GM21515 (cell line): ENCODE results near the gene FBN3.
"Not testable (repeated sequence)": the region's sequence is repeated elsewhere in the genome, so short reads cannot be mapped to it uniquely, and the experiment has no call there.

Experiments used
- ATAC-seq: cut with Tn5 transposase; IDR thresholded peaks from one replicate; pipeline ENCODE4 v1.9.1; 2021; ENCODE audit not compliant: unreplicated experiment

Gene FBN3

GRCh38 chr19:8149261-8150094, at the start of gene FBN3:
FBN3 (minus strand) TSS chr19:8149592; CDS start chr19:8147480, 2,112 bp downstream.
- no peak for ATAC-seq

DNA sequence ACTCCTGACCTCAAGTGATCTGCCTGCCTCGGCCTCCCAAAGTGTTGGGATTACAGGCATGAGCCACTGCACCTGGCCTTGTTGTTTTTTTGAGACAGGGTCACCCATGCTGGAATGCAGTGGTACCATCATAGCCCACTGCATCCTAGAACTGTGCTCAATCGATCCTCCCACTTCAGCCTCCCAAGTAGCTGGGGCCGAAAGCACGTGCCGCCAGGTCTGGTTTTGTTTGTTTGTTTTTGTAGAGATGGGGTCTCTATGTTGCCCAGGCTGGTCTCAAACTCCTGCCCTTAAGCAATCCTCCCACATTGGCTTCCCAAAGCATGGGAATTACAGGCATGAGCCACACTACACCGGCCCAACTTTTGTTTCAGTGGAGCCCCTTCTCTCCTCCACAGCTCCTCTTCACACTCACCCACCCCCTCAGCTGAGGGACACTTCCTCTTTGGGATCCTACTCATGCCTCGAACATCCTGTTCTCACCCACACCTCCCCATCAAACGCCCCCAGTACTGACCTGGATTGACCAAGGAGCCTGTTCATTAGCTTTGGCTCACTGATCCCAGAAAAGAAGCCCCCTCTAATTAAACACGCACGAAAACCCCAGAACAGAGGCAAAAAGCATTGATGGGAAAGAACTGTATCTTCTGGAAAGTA, 47.0 kb upstream of the FBN3 start:
- ATAC-seq = no peak

- no peak for ATAC-seq
Measured at GRCh38 chr19:8194528-8195267, 45.3 kb upstream of the FBN3 start.

DNA sequence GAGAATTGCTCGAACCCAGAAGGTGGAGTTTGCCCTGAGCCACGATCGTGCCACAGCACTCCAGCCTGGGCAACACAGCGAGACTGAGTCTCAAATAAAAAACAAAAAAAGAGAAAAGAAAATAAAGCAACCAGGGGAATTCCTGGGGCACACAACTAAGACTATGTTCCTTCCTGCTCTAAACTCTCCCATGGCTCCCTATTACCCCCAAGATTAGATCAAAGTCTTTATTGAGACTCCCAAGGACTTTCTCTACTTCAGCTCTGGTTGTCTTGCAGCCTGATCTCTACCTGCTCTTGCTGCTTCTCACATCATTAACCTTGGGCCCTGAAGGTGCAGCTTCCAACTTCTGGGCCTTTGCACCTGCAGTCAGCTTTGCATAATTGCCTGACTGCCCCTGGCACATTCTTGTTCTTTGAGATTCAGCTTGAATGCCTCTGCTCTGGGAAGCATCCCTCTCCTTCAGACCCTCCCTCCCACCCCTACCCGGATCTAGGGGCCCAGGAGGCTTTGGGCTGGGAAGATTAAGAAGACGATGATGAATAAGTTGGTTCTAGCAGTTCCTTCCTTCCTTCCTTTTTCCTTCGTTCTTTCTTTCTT, 42.9 kb upstream of the FBN3 start:
- ATAC-seq = no peak

DNA sequence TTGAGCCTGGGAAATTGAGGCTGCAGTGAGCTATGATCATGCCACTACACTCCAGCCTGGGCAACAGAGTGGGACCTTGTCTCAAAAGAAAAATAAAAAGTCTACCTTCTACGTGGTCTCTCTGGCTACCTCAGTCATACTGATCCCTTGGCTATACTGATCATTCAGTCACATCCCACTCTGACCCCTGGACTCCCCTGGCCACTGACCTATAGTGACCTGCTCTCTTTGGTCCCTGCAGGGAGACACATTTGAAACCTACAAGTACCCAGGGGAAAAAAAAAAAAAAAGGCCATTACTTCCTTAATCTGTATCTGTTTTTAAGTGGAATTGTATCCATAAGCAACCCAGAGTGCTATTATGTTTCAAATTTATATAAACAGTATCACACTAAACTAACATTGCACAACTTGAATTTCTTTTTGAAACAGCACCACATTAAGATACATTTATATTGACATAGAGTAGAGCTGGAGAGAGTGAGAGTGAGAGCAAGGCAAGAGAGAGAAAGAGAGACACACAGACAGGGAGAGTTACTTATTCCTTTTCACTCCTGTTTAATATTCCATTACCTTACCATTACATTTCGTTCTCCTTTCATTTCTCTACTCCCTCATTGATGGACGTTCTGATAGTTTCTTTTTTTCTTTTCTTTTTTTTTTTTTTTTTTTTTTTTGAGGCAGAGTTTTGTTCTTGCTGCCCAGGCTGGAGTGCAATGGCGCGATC, 36.1 kb upstream of the FBN3 start:
- ATAC-seq = no peak

GRCh38 chr19:8184274-8184673, 34.9 kb upstream of the FBN3 start:
- ATAC-seq = no peak

- no peak for ATAC-seq
Measured at GRCh38 chr19:8180018-8180417, 30.6 kb upstream of the FBN3 start.

DNA sequence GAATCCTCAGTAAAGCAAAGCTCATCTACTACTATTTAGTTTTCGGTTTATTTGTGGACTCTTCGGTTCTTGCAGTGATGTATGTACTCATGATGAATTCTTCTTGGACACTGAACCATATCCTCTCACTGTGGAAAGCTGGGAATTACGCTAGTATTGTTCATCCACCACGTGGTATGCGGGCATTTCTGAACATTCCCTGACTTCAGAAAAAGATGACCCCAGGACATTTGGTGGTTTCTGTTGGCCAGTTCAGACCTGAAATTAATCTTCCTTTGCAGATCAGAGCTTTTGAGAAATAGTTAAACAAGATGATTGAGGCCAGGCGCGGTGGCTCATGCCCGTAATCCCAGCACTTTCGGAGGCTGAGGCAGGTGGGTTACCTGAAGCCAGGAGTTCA, 25.3 kb upstream of the FBN3 start:
- ATAC-seq = no peak

DNA sequence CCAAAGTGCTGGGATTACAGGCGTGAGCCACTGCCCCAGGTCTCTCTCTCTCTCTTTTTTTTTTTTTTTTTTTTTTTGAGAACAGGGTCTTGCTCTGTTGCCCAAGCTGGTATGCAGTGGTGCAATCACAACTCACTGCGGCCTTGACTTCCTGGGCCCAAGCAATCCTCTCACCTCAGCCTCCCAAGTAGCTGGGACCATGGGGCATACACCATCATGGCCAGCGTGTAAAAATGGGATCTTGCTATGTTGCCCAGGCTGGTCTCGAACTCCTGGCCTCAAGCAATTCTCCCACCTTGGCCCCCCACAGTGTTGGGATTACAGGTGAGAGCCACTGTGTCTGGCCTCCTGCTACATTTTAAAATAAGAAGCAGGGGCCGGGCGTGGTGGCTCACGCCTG, 19.1 kb upstream of the FBN3 start:
- no peak for ATAC-seq

GRCh38 chr19:8167985-8168384, 18.6 kb upstream of the FBN3 start:
- no peak for ATAC-seq

DNA sequence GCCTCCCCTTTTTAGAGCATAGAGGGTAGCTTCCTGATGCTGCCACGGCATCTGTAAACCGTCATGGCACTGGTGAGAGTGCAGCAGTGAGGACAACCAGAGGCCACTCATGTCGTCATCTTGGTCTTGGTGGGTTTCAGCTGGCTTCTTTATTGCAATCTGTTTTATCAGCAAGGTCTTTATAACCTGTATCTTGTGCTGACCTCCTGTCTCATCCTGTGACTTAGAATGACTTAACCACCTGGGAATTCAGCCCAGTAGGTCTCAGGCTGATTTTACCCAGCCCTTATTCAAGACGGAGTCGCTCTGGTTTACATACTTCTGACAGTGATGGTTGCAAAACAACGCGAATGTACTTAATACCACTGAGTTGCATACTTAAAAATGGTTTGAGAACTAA, 14.4 kb upstream of the FBN3 start:
- ATAC-seq = no peak

GRCh38 chr19:8161135-8161646, 11.8 kb upstream of the FBN3 start:
- ATAC-seq = no peak

GRCh38 chr19:8159322-8159721, 9.9 kb upstream of the FBN3 start:
- ATAC-seq = not testable (repeated sequence)

GRCh38 chr19:8158411-8159074, 9.2 kb upstream of the FBN3 start:
- no peak for ATAC-seq

DNA sequence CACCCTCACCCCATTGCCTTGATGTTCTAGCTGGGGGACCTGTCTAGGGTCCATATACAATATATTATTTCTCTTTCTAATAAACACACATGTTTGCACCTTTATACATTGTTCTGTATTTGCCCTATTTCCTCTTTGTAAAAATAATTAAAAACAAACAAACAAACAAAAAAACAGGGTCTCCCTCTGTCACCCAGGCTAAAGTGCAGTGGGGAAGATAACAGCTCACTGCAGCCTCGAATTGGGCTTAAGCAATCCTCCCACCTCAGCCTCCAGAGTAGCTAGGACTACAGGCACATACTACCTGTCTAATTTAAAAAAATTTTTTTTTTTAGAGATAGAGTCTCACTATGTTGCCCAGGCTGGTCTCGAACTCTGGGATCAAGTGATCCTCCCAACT, 5.9 kb upstream of the FBN3 start:
- no peak for ATAC-seq

- not testable (repeated sequence) for ATAC-seq
Measured at GRCh38 chr19:8154014-8154413, 4.6 kb upstream of the FBN3 start.

- no peak for ATAC-seq
Measured at GRCh38 chr19:8151767-8152035, 2.3 kb upstream of the FBN3 start.

DNA sequence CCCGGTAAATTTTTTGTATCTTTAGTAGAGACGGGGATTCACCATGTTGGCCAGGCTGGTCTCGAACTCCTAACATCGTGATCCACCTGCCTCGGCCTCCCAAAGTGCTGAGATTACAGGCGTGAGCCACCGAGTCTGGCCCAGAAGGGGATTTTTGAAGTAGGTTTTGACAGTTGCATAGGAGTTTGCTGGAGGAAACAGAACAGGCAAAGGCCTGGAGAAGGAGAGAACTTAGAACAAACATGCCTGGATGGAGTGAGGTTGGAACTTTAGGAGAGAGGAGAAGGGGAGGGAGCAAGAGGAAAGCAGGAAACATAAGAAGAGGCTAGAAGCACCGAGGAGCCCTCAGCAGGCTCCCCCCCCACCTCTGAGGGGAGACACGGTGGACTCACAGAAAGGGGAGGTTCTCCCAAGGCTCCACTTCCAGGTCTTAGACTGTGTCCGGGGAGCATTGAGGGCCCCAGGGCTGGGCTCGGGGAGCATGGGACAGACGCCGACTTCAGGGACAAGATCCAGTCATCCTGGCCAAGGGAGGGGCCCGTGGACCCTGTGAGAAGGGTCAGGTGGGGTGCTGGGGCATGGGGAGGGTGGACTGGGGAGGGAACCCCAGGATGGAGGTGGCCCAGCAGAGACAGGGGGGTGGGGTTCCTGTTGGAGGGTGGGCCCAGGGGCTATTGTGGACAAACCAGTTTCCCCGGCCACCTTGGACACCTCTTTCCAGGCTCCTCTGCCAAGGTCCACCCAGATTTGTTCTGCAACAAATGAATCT, 1.8 kb upstream of the FBN3 start:
- no peak for ATAC-seq

GRCh38 chr19:8150178-8150865, 930 bp upstream of the FBN3 start:
- ATAC-seq = no peak
